Epithelial cell of proximal tubule (primary cell): ENCODE results near the gene CLEC2B. TPM values are rescaled to one million over a fixed set of nuclear protein-coding genes. Genes with fewer than 3 reads are reported as not detected.

Experiments
- DNase-seq: peaks from one replicate; pipeline ENCODE4 v3.0.0-alpha.2; 2011; ENCODE audit warnings: low read depth
- H3K4me3 ChIP-seq: 2 replicates; pipeline ENCODE4 v1.5.1; 2011; ENCODE audit warnings: low read depth, mild to moderate bottlenecking, low read length
- total RNA-seq: library from RNA; depleted of rRNA; stranded (reverse); fragments of >200 nt; gene quantifications from 2 replicates; pipeline ENCODE4 v1.2.3, GENCODE V29; 2015
- TF ChIP-seq, protein P1 (sequence below): conservative IDR thresholded peaks from 2 replicates; pipeline ENCODE4 v1.5.1; 2012; ENCODE audit warnings: low read depth, mild to moderate bottlenecking, low read length

CLEC2B gene
- total RNA-seq, 1 donor from 2014 or later, result not detected

DNA sequence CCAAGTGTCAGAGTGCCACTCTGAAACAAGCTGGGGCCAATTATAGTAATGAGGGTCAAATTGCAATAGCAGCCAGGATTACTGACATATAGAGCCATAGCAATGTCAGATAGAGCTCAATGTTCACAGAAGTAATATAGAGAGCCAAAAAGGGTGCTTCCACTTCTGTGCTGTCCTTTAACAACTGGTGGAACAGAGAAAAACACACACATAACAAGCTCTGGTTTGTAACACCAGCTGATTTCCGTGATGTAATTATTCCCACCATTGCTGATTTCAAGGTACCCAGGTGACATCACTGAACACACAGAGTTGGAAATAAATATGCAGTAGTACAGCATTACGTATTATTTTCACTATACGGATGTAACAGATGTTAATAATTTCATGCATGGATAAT lies 3.0 kb upstream of the CLEC2B start:
- DNase-seq, result no peak
- TF ChIP-seq, protein P1, sequence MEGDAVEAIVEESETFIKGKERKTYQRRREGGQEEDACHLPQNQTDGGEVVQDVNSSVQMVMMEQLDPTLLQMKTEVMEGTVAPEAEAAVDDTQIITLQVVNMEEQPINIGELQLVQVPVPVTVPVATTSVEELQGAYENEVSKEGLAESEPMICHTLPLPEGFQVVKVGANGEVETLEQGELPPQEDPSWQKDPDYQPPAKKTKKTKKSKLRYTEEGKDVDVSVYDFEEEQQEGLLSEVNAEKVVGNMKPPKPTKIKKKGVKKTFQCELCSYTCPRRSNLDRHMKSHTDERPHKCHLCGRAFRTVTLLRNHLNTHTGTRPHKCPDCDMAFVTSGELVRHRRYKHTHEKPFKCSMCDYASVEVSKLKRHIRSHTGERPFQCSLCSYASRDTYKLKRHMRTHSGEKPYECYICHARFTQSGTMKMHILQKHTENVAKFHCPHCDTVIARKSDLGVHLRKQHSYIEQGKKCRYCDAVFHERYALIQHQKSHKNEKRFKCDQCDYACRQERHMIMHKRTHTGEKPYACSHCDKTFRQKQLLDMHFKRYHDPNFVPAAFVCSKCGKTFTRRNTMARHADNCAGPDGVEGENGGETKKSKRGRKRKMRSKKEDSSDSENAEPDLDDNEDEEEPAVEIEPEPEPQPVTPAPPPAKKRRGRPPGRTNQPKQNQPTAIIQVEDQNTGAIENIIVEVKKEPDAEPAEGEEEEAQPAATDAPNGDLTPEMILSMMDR, result no peak
- H3K4me3 ChIP-seq, result no peak overlapping the region

DNA sequence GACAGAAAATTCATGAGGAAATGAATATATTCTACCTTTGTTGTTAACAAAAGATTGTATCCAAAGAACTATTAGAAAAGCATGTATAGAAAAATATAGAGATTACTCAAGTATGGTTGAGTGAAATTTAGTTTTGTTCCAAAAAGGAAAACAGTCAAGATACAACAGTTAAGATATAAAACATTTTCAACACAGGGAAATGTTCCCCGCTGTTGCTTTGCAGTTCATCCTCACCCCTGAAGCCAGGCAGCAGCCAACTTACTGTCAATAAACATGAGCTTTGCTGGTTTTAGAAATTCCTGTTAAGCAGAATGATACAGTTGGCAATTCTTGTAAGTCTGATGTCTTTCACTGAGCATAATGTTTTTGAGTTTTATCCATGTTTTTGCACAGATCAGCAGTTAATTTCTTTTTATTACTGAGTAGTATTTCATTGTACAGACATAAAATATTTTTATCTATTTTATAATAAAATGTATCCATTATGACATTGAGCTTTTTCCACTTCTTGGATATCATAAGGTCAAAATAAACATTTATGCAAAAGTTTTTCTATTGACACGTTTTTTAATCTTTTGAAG lies 1.2 kb upstream of the CLEC2B start:
- no peak for DNase-seq
- TF ChIP-seq, protein P1, result no peak
- no peak overlapping the region for H3K4me3 ChIP-seq

DNA sequence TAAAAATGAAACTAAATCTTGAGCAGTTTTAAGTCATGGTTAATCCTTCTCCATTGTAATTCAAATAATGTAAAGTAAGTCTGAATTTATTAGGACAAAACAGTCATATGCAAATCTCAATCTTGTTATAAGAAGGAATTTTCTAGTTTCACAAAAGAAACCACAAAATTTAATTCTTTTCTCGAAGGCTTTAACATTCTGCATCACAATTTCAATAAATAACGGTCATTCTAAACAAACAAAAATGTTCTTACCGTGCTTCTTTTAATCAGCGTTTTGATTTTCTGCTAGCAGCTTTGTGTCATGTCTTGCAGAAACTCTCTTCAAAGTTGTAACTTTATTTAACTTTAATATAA lies 225 bp downstream of the CLEC2B start:
- TF ChIP-seq, protein P1, result no peak
- H3K4me3 ChIP-seq, result peak overlapping the region; percentile 45
- DNase-seq, result no peak

DNA sequence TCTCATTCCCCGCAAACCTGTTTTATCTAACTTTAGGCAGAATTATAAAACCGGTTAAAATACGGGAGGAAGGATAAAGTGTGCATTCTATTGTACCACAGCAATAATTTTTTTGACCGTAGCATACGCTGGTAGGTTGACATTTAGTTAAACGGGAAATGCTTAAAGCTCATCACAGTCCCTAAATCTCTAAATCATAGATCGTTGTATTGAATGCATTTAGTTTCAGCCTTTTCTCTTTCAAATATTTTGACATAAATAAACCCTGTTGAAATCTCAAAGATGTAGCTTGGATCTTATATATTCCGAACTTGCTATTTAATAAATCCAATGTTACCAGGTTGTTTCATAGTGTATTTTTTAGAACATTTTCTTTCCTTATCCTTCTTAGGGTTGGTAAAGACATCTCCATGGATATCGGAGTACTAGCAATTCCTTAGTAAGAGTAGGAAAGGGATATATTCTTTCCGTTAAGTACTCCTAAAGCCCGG lies 798 bp downstream of the CLEC2B start:
- no peak overlapping the region for H3K4me3 ChIP-seq
- no peak for DNase-seq
- TF ChIP-seq, protein P1, result no peak

DNA sequence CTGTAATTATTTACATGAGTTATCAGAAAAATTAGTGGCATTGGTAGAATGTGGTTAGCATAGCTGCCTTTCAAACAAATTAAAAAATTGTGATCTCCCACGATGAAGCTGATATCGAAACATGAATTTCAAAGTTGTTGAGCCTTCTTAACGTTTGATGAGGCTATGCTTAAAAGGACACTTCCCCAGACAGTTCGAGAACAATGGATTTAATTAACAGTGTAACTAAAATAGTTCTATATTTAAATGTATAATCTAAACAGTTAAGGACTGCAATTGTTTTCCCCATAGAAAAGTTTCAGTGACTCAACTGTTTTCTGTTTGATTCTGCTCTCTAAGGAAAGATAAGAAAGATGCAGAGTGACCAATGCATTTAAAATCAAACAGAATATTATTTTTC lies 1.6 kb downstream of the CLEC2B start:
- TF ChIP-seq, protein P1, result no peak
- H3K4me3 ChIP-seq, result no peak overlapping the region
- no peak for DNase-seq

DNA sequence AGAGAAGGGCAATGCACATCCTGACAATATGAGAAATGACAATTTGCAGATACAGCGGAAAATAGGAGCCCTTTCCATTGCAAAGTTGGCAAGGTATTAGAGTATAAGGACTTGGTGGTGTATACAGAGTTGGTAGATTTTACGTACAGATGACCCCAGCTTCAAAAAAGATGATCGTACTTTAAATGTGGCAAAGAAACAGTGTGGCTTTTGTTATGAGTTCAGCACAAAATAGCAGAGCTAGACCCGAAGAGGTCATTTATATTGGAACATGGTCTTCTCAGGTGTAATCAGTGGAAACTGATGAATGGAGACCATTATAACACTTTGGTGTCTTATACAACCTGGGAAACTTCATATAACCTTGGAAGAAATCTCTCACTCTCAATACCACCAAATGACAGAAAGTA lies 2.3 kb downstream of the CLEC2B start:
- TF ChIP-seq, protein P1, result no peak
- no peak for DNase-seq
- H3K4me3 ChIP-seq, result no peak overlapping the region
